Measurements from ENCODE around the gene RTN4. TPM values are rescaled to one million over a fixed set of nuclear protein-coding genes. Genes with fewer than 3 reads are reported as not detected.
A peak's percentile ranks its signal among the peaks of the same experiment; 100 is the strongest.

RTN4 gene
- total and polyA plus RNA-seq, 4 donors = 168 to 311 (median 230) TPM

GRCh38 chr2:55048508-55049042 is 1.7 kb downstream of the RTN4 start:
- Histone ChIP-seq H3K9ac (ENCODE audit: insufficient read depth in 1 of 2, low read length in 2 of 2) (peak overlapping the region; percentile 96 to 97), H3K27me3 (ENCODE audit: control insufficient read depth in 3 of 3, insufficient read depth in 3 of 3, low read length in 2 of 3) (no peaks in the 10 kb centered on the region), H3K4me1 (ENCODE audit: control insufficient read depth in 5 of 5, insufficient read depth in 5 of 5, low read length in 5 of 5) (peaks cover 0 to 44% (median 10%) of the 10 kb centered on the region in 5 donors), H3K4me3 (peak overlapping the region; percentile 92), H3K36me3 (ENCODE audit: control insufficient read depth in 4 of 4, insufficient read depth in 4 of 4, low read length in 4 of 4) (peaks cover 0 to 1% (median 0%) of the 10 kb centered on the region in 4 donors), H3K9me3 (ENCODE audit: control insufficient read depth in 4 of 4, insufficient read depth in 3 of 4, low read length in 3 of 4) (no peaks in the 10 kb centered on the region), H3K27ac (ENCODE audit: low read depth in 1 of 2, low read length in 1 of 2) (peak overlapping the region; percentile 76 to 98)
- ATAC-seq (ENCODE audit: insufficient read depth, low FRiP score) (no peak), DNase-seq (peak in 2 of 3 donors; percentile 51 to 76)
- 0% methylated on average over 16 of the region's 16 CpGs for WGBS, 2 donors
- no peak for TF ChIP-seq CTCF (IDR thresholded peaks at IDR 0.05; ENCODE audit: control extremely low read depth, extremely low read depth)

- H3K36me3 ChIP-seq (ENCODE audit: control insufficient read depth in 4 of 4, insufficient read depth in 4 of 4, low read length in 4 of 4) = peaks cover 0 to 1% (median 0%) of the 10 kb centered on the region in 4 donors
- H3K27me3 ChIP-seq (ENCODE audit: control insufficient read depth in 3 of 3, insufficient read depth in 3 of 3, low read length in 2 of 3) = no peaks in the 10 kb centered on the region
- peak overlapping the region in 1 of 2 donors; percentile 96 for H3K9ac ChIP-seq (ENCODE audit: insufficient read depth in 1 of 2, low read length in 2 of 2)
- 7 to 8% methylated on average over 9 of the region's 9 CpGs for WGBS, 2 donors
- TF ChIP-seq CTCF (IDR thresholded peaks at IDR 0.05; ENCODE audit: control extremely low read depth, extremely low read depth) = no peak
- ATAC-seq (ENCODE audit: insufficient read depth, low FRiP score) (no peak), DNase-seq (peak; percentile 35 to 76 (median 73))
- peak overlapping the region in 1 of 2 donors; percentile 81 for H3K27ac ChIP-seq (ENCODE audit: low read depth in 1 of 2, low read length in 1 of 2)
- H3K9me3 ChIP-seq (ENCODE audit: control insufficient read depth in 4 of 4, insufficient read depth in 3 of 4, low read length in 3 of 4) = no peaks in the 10 kb centered on the region
- H3K4me3 ChIP-seq = peak overlapping the region; percentile 52
- peaks cover 0 to 43% (median 10%) of the 10 kb centered on the region in 5 donors for H3K4me1 ChIP-seq (ENCODE audit: control insufficient read depth in 5 of 5, insufficient read depth in 5 of 5, low read length in 5 of 5)
Measured at GRCh38 chr2:55047677-55048299, 2.5 kb downstream of the RTN4 start.

GRCh38 chr2:55045780-55046179 is 4.5 kb downstream of the RTN4 start:
- ATAC-seq (ENCODE audit: insufficient read depth, low FRiP score) = no peak
- no peaks in the 10 kb centered on the region for H3K9me3 ChIP-seq (ENCODE audit: control insufficient read depth in 4 of 4, insufficient read depth in 3 of 4, low read length in 3 of 4)
- peak in 1 of 3 donors; percentile 8 for DNase-seq
- WGBS, 2 donors = 60 to 74% methylated on average over 6 of the region's 6 CpGs
- H3K4me3 ChIP-seq = no peak overlapping the region
- H3K27me3 ChIP-seq (ENCODE audit: control insufficient read depth in 3 of 3, insufficient read depth in 3 of 3, low read length in 2 of 3) = no peaks in the 10 kb centered on the region
- H3K9ac ChIP-seq (ENCODE audit: insufficient read depth in 1 of 2, low read length in 2 of 2) = no peak overlapping the region
- H3K4me1 ChIP-seq (ENCODE audit: control insufficient read depth in 5 of 5, insufficient read depth in 5 of 5, low read length in 5 of 5) = peaks cover 0 to 26% (median 8%) of the 10 kb centered on the region in 5 donors
- no peak for TF ChIP-seq CTCF (IDR thresholded peaks at IDR 0.05; ENCODE audit: control extremely low read depth, extremely low read depth)
- H3K27ac ChIP-seq (ENCODE audit: low read depth in 1 of 2, low read length in 1 of 2) = no peak overlapping the region
- H3K36me3 ChIP-seq (ENCODE audit: control insufficient read depth in 4 of 4, insufficient read depth in 4 of 4, low read length in 4 of 4) = peaks cover 0 to 1% (median 0%) of the 10 kb centered on the region in 4 donors

Data from lung (tissue), 12 donors.